ENCODE results near the gene EDC3. TPM values are rescaled to one million over a fixed set of nuclear protein-coding genes. Genes with fewer than 3 reads are reported as not detected.

EDC3 gene
- total RNA-seq, 1 experiment from 2014 or later, result 62.0 TPM

- Mint-ChIP-seq H3K9me3 (ENCODE audit: unreplicated experiment) (no peaks in the 10 kb centered on the region), H3K4me1 (ENCODE audit: low read depth, unreplicated experiment) (peaks cover 50% of the 10 kb centered on the region), H3K4me3 (ENCODE audit: unreplicated experiment) (no peak overlapping the region), H3K36me3 (ENCODE audit: insufficient read depth, unreplicated experiment) (peaks cover 27% of the 10 kb centered on the region), H3K27ac (ENCODE audit: unreplicated experiment) (peak overlapping the region; percentile 38), H3K27me3 (ENCODE audit: insufficient read depth, unreplicated experiment) (no peaks in the 10 kb centered on the region)
- no peak overlapping the region for H3K4me3 ChIP-seq (ENCODE audit: low read depth, low read length)
- POLR2A ChIA-PET, result no interaction called here
- BruUV-seq (replicated peaks), result no TSS peak
- no peak for DNase-seq
- peaks cover 42% of the 10 kb centered on the region for H3K4me1 ChIP-seq
- CTCF ChIA-PET, result no interaction called here
- no peaks in the 10 kb centered on the region for H3K9me3 ChIP-seq
- H3K27me3 ChIP-seq (replicated peaks; ENCODE audit: control insufficient read depth, insufficient read depth, low read length), result no peaks in the 10 kb centered on the region
- TF ChIP-seq CTCF (IDR thresholded peaks at IDR 0.05; ENCODE audit: insufficient read depth in 1 of 2, low read depth in 1 of 2, low read length in 1 of 2, severe bottlenecking in 1 of 2, unreplicated experiment in 1 of 2), result no peak
- H3K36me3 ChIP-seq (ENCODE audit: control insufficient read depth, insufficient read depth, low read length), result no peaks in the 10 kb centered on the region; the same call in 1 of the 2 replicates
- intact Hi-C loops (cut with micrococcal nuclease; ENCODE audit: unreplicated experiment), result no loop called here
Measured at GRCh38 chr15:74646480-74646879, 49.3 kb downstream of the EDC3 start.

- H3K27me3 Mint-ChIP-seq (ENCODE audit: insufficient read depth, unreplicated experiment), result no peaks in the 10 kb centered on the region
- ChIA-PET CTCF (interaction anchor here (0.8 to 2.5 kb wide), 3 partner anchors 9 to 307 kb away, joined by 3 to 20 read pairs (median 3); no protein-coding TSS in a partner anchor), POLR2A (no interaction called here)
- Histone ChIP-seq H3K27me3 (replicated peaks; ENCODE audit: control insufficient read depth, insufficient read depth, low read length) (no peaks in the 10 kb centered on the region), H3K4me1 (peaks cover 54% of the 10 kb centered on the region), H3K36me3 (ENCODE audit: control insufficient read depth, insufficient read depth, low read length) (peaks cover 2% of the 10 kb centered on the region), H3K4me3 (ENCODE audit: low read depth, low read length) (no peak overlapping the region), H3K9me3 (no peaks in the 10 kb centered on the region)
- H3K27ac Mint-ChIP-seq (ENCODE audit: unreplicated experiment), result peak overlapping the region; percentile 90
- H3K4me3 Mint-ChIP-seq (ENCODE audit: unreplicated experiment), result peak overlapping the region; percentile 48
- TF ChIP-seq CTCF (IDR thresholded peaks at IDR 0.05; ENCODE audit: insufficient read depth in 1 of 2, low read depth in 1 of 2, low read length in 1 of 2, severe bottlenecking in 1 of 2, unreplicated experiment in 1 of 2), result no peak
- no TSS peak for BruUV-seq (replicated peaks)
- peaks cover 55% of the 10 kb centered on the region for H3K4me1 Mint-ChIP-seq (ENCODE audit: low read depth, unreplicated experiment)
- intact Hi-C loops (cut with micrococcal nuclease; ENCODE audit: unreplicated experiment), result loop anchor here (2.0 kb wide), 3 partner anchors 53 to 125 kb away; partner anchors contain the start of gene EDC3
- peaks cover 38% of the 10 kb centered on the region for H3K36me3 Mint-ChIP-seq (ENCODE audit: insufficient read depth, unreplicated experiment)
- H3K9me3 Mint-ChIP-seq (ENCODE audit: unreplicated experiment), result no peaks in the 10 kb centered on the region
- DNase-seq, result no peak
Measured at GRCh38 chr15:74643665-74644204, 52.1 kb downstream of the EDC3 start.

GRCh38 chr15:74642734-74643664 lies 52.8 kb downstream of the EDC3 start:
- TSS peak; percentile 92 for BruUV-seq (replicated peaks)
- DNase-seq, result peak in 1 of 2 experiments; percentile 75
- Histone ChIP-seq H3K9me3 (no peaks in the 10 kb centered on the region), H3K27me3 (replicated peaks; ENCODE audit: control insufficient read depth, insufficient read depth, low read length) (no peaks in the 10 kb centered on the region), H3K4me1 (peaks cover 54% of the 10 kb centered on the region), H3K4me3 (ENCODE audit: low read depth, low read length) (no peak overlapping the region), H3K36me3 (ENCODE audit: control insufficient read depth, insufficient read depth, low read length) (peaks cover 2% of the 10 kb centered on the region)
- Mint-ChIP-seq H3K4me1 (ENCODE audit: low read depth, unreplicated experiment) (peaks cover 57% of the 10 kb centered on the region), H3K9me3 (ENCODE audit: unreplicated experiment) (no peaks in the 10 kb centered on the region), H3K27me3 (ENCODE audit: insufficient read depth, unreplicated experiment) (no peaks in the 10 kb centered on the region), H3K4me3 (ENCODE audit: unreplicated experiment) (peak overlapping the region; percentile 48), H3K36me3 (ENCODE audit: insufficient read depth, unreplicated experiment) (peaks cover 41% of the 10 kb centered on the region), H3K27ac (ENCODE audit: unreplicated experiment) (peak overlapping the region; percentile 90)
- ChIA-PET POLR2A (interaction anchor here (0.9 kb wide), 1 partner anchor 126 kb away, joined by 4 read pairs; no protein-coding TSS in a partner anchor), CTCF (interaction anchor here (0.6 to 2.5 kb wide), 5 partner anchors 8 to 307 kb away, joined by 3 to 20 read pairs (median 3); no protein-coding TSS in a partner anchor)
- no peak for TF ChIP-seq CTCF (IDR thresholded peaks at IDR 0.05; ENCODE audit: insufficient read depth in 1 of 2, low read depth in 1 of 2, low read length in 1 of 2, severe bottlenecking in 1 of 2, unreplicated experiment in 1 of 2)
- intact Hi-C loops (cut with micrococcal nuclease; ENCODE audit: unreplicated experiment), result loop anchor here (2.0 kb wide), 3 partner anchors 54 to 126 kb away; partner anchors contain the start of gene EDC3

All from Caco-2 (cell line).